Measurements from ENCODE around the gene RASA3. TPM values are rescaled to one million over a fixed set of nuclear protein-coding genes. Genes with fewer than 3 reads are reported as not detected.

Gene RASA3
- total and polyA plus RNA-seq, 2 of the 4 experiments (the other 2 are of a cell fraction), result 21.0 to 31.4 TPM

- DNase-seq, result no peak
- intact Hi-C loops (cut with micrococcal nuclease), result no loop called here
Measured at GRCh38 chr13:114071991-114072390, 60.4 kb downstream of the RASA3 start.

More at GRCh38 chr13:114071991-114072390, 60.4 kb downstream of the RASA3 start:
- no peak overlapping the region for H2AK5ac ChIP-seq (ENCODE audit: low read depth, low read length)
- no peak overlapping the region for H3K4me3 ChIP-seq (ENCODE audit: insufficient read depth, low read depth, low read length)
- H4K91ac ChIP-seq (ENCODE audit: insufficient read depth, low read depth, low read length), result 0 out of 2 replicates have a peak overlapping the region, but pooled peaks have one; percentile 14
- no TSS peak for BruUV-seq (replicated peaks)
- 74% methylated on average over 4 of the region's 14 CpGs; no CpG with 5 or more reads in 1 of the 2 experiments for WGBS, 2 experiments (ENCODE audit: extremely low coverage in 2 of 2, insufficient read length in 1 of 2)
- no peak for TF ChIP-seq RFX5 (IDR thresholded peaks at IDR 0.05; ENCODE audit: low read depth, low read length)
- TF ChIP-seq RAD21 (IDR thresholded peaks at IDR 0.05; ENCODE audit: low read length), result no peak
- TF ChIP-seq CHD1 (IDR thresholded peaks at IDR 0.05; ENCODE audit: low read depth, low read length), result no peak
- TF ChIP-seq POLR2A (IDR thresholded peaks at IDR 0.05; ENCODE audit: low read depth, low read length), result no peak
- TF ChIP-seq FOS (IDR thresholded peaks at IDR 0.05; ENCODE audit: low read depth, low read length), result no peak
- TF ChIP-seq CEBPB (IDR thresholded peaks at IDR 0.05; ENCODE audit: low read depth, low read length), result no peak
- no peak for TF ChIP-seq USF2 (IDR thresholded peaks at IDR 0.05; ENCODE audit: low read depth, low read length)
- no peak for TF ChIP-seq NFE2L2 (IDR thresholded peaks at IDR 0.05; ENCODE audit: low read depth, low read length)
- TF ChIP-seq CTCF (conservative IDR thresholded peaks at IDR 0.05; ENCODE audit: low read depth, low read length), result no peak
- TF ChIP-seq MAFK (IDR thresholded peaks at IDR 0.05; ENCODE audit: low read depth, low read length), result no peak
- no peak for TF ChIP-seq SMC3 (IDR thresholded peaks at IDR 0.05; ENCODE audit: low read depth, low read length)
- TF ChIP-seq MXI1 (IDR thresholded peaks at IDR 0.05; ENCODE audit: borderline replicate concordance, low read depth, low read length), result no peak
- TF ChIP-seq BHLHE40 (IDR thresholded peaks at IDR 0.05; ENCODE audit: low read depth, low read length), result no peak
- TF ChIP-seq MAZ (IDR thresholded peaks at IDR 0.05; ENCODE audit: borderline replicate concordance, low read depth, low read length), result no peak
- no peak for TF ChIP-seq RCOR1 (IDR thresholded peaks at IDR 0.05; ENCODE audit: insufficient replicate concordance, low read length)
- TF ChIP-seq ELK1 (IDR thresholded peaks at IDR 0.05; ENCODE audit: borderline replicate concordance, low read depth, low read length), result no peak
- no peak overlapping the region for H4K5ac ChIP-seq (ENCODE audit: low read depth, low read length)
- peaks cover 19% of the 10 kb centered on the region for H3K9me1 ChIP-seq (ENCODE audit: insufficient read depth, low read length)
- no peak overlapping the region for H2AK9ac ChIP-seq (replicated peaks; ENCODE audit: low read depth, low read length, poor library complexity)
- no peak overlapping the region; the same call in 1 of the 2 replicates for H3K4ac ChIP-seq (ENCODE audit: low read depth, low read length)
- peaks cover 39% of the 10 kb centered on the region for H3K36me3 ChIP-seq (ENCODE audit: control insufficient read depth, insufficient read depth, low read length)
- no peak overlapping the region for H3K9ac ChIP-seq (ENCODE audit: low read depth, low read length)
- H2BK5ac ChIP-seq (ENCODE audit: low read depth, low read length, poor library complexity, severe bottlenecking), result peak overlapping the region; percentile 12
- no peak overlapping the region for H3K23ac ChIP-seq (ENCODE audit: low read depth, low read length)
- peaks cover 27% of the 10 kb centered on the region for H3K4me1 ChIP-seq (ENCODE audit: control insufficient read depth, insufficient read depth, low read length)
- no peak overlapping the region for H2AFZ ChIP-seq (replicated peaks; ENCODE audit: low read length, poor library complexity)
- no peak overlapping the region for H3K56ac ChIP-seq (ENCODE audit: extremely low read depth, insufficient read depth, low read length)
- POLR2A ChIA-PET (ENCODE audit: unreplicated experiment), result no interaction called here
- no peak overlapping the region for H3K4me2 ChIP-seq (ENCODE audit: low read depth, low read length)
- H4K8ac ChIP-seq (ENCODE audit: low read depth in 2 of 2, low read length in 2 of 2), result peak overlapping the region in 1 of 2 experiments; percentile 58; a peak in 2 of 4 replicates
- H3K18ac ChIP-seq (ENCODE audit: low read depth, low read length), result no peak overlapping the region
- no peak for ATAC-seq (ENCODE audit: low read depth)
- H4K20me1 ChIP-seq (ENCODE audit: insufficient read depth, low read length), result peaks cover 43% of the 10 kb centered on the region
- in situ Hi-C loops (cut with MboI; ENCODE audit: low sequenced_read_pairs), result no loop called here
- no peaks in the 10 kb centered on the region for H3K9me3 ChIP-seq (ENCODE audit: control insufficient read depth, insufficient read depth, low read length)
- H3K14ac ChIP-seq (replicated peaks; ENCODE audit: low read depth, low read length), result peak overlapping the region; percentile 87; the same call in 1 of the 2 replicates
- CTCF ChIA-PET, result interaction anchor here (0.7 kb wide), 1 partner anchor 26 kb away, joined by 3 read pairs; no protein-coding TSS in a partner anchor
- H3K27ac ChIP-seq (ENCODE audit: insufficient read depth, low read length), result peak overlapping the region; percentile 29; the same call in 1 of the 2 replicates
- H3K27me3 ChIP-seq (ENCODE audit: control insufficient read depth, insufficient read depth, low read length), result no peaks in the 10 kb centered on the region
- no peak overlapping the region for H2BK15ac ChIP-seq (ENCODE audit: low read depth, low read length)
- dilution Hi-C loops (cut with HindIII; ENCODE audit: low sequenced_read_pairs, unreplicated experiment), result no loop called here
- no peak overlapping the region for H2BK120ac ChIP-seq (ENCODE audit: low read depth, low read length)
- H2BK20ac ChIP-seq (ENCODE audit: low read depth, low read length), result no peak overlapping the region; the same call in 1 of the 2 replicates
- peaks cover 29 to 77% of the 10 kb centered on the region in 2 experiments for H3K79me1 ChIP-seq (ENCODE audit: low read depth in 1 of 2, low read length in 2 of 2)

All from IMR-90 (cell line).